ENCODE results near the gene MIS18BP1.

GRCh38 chr14:45251912-45252311, 1.1 kb downstream of the MIS18BP1 start:
- no peak for TF ChIP-seq CTCF (IDR thresholded peaks at IDR 0.05; ENCODE audit: low read length)
- no peak for TF ChIP-seq EZH2 (optimal IDR thresholded peaks at IDR 0.05; ENCODE audit: low read depth, low read length)
- no peak for TF ChIP-seq EZH2phosphoT487 (IDR thresholded peaks at IDR 0.05; ENCODE audit: low read length)
